DMS79 (cell line): ENCODE results near the gene BTNL8.

Experiments used
- DNase-seq: peaks from one replicate; lab custom pipeline; 2025; lab: John Stamatoyannopoulos, UW

Gene BTNL8

GRCh38 chr5:180969406-180969805, 70.4 kb downstream of the BTNL8 start:
- no peak for DNase-seq

GRCh38 chr5:180970336-180970735, 71.4 kb downstream of the BTNL8 start:
- DNase-seq: no peak

- DNase-seq: no peak
These were observed 71.9 kb downstream of the BTNL8 start for GRCh38 chr5:180970875-180971274.

GRCh38 chr5:180974612-180975315, 75.8 kb downstream of the BTNL8 start:
- no peak for DNase-seq

GRCh38 chr5:180975338-180975737, 76.4 kb downstream of the BTNL8 start:
- DNase-seq: no peak

- no peak for DNase-seq
These were observed 77.6 kb downstream of the BTNL8 start for GRCh38 chr5:180976518-180976917.

GRCh38 chr5:180977852-180978251, 78.9 kb downstream of the BTNL8 start:
- no peak for DNase-seq

GRCh38 chr5:180982008-180982741, 83.2 kb downstream of the BTNL8 start:
- DNase-seq: no peak

GRCh38 chr5:180988016-180988415, 89.1 kb downstream of the BTNL8 start:
- DNase-seq: no peak

- no peak for DNase-seq
These were observed 89.6 kb downstream of the BTNL8 start, which contains the start of gene BTNL3 for GRCh38 chr5:180988592-180988991. Gene BTNL3 (plus strand): TSS chr5:180988846. CDS start chr5:180989029, 183 bp downstream.

GRCh38 chr5:180990086-180990881, 91.3 kb downstream of the BTNL8 start:
- DNase-seq: no peak

- DNase-seq: no peak
These were observed 91.9 kb downstream of the BTNL8 start for GRCh38 chr5:180990882-180991242.
